ENCODE measurements around the gene SIGLEC14. TPM values are rescaled to one million over a fixed set of nuclear protein-coding genes. Genes with fewer than 3 reads are reported as not detected.
A peak's percentile ranks its signal among the peaks of the same experiment; 100 is the strongest.
"Not testable (repeated sequence)": the region's sequence is repeated elsewhere in the genome, so short reads cannot be mapped to it uniquely, and the experiment has no call there.

SIGLEC14 gene
- total RNA-seq, 1 experiment from 2014 or later: not detected

DNA sequence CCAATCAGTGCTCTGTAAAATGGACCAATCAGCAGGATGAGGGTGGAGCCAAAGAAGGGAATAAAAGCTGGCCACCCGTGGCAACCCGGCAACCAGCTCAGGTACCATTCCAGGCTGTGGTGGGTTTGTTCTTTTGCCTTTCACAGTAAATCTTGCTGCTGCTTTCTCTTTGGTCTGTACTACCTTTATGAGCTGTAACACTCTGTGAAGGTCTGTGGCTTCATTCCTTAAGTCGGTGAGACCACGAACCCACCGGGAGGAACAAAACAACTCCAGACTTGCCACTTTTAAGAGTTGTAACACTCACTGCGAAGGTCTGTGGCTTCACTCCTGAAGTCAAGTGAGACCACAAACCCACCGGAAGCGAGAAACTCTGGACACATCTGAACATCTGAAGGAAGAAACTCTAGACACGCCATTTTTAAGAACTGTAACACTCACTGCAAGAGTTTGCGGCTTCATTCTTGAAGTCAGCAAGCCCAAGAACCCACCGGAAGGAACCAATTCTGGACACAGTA is 30.0 kb upstream of the SIGLEC14 start:
- no peaks in the 10 kb centered on the region for H3K79me2 ChIP-seq (ENCODE audit: low read depth)
- ChIA-PET CTCF (no interaction called here), POLR2A (ENCODE audit: unreplicated experiment) (no interaction called here)
- no peaks in the 10 kb centered on the region for H3K9me3 ChIP-seq (ENCODE audit: insufficient read depth, low read depth)
- H3K36me3 ChIP-seq (ENCODE audit: low read depth): no peaks in the 10 kb centered on the region
- H2AFZ ChIP-seq: no peak overlapping the region
- H3K4me2 ChIP-seq: no peak overlapping the region
- no peak overlapping the region for H3K27ac ChIP-seq
- intact Hi-C loops (cut with micrococcal nuclease; ENCODE audit: unreplicated experiment): no loop called here
- TF ChIP-seq CTCF (conservative IDR thresholded peaks at IDR 0.05) (no peak), EZH2 (IDR thresholded peaks at IDR 0.05; ENCODE audit: low read depth) (no peak)
- no peaks in the 10 kb centered on the region for H4K20me1 ChIP-seq (ENCODE audit: insufficient read depth)
- no peaks in the 10 kb centered on the region for H3K4me1 ChIP-seq (replicated peaks; ENCODE audit: insufficient read depth)
- H3F3A ChIP-seq (ENCODE audit: insufficient read depth, low read depth): no peaks in the 10 kb centered on the region
- BruUV-seq (replicated peaks): no TSS peak
- no peak overlapping the region for H3K4me3 ChIP-seq
- H3K9me2 ChIP-seq (ENCODE audit: insufficient read depth): no peaks in the 10 kb centered on the region
- H3K27me3 ChIP-seq (ENCODE audit: insufficient read depth, low read depth): peaks cover 38% of the 10 kb centered on the region
- no peak for DNase-seq

DNA sequence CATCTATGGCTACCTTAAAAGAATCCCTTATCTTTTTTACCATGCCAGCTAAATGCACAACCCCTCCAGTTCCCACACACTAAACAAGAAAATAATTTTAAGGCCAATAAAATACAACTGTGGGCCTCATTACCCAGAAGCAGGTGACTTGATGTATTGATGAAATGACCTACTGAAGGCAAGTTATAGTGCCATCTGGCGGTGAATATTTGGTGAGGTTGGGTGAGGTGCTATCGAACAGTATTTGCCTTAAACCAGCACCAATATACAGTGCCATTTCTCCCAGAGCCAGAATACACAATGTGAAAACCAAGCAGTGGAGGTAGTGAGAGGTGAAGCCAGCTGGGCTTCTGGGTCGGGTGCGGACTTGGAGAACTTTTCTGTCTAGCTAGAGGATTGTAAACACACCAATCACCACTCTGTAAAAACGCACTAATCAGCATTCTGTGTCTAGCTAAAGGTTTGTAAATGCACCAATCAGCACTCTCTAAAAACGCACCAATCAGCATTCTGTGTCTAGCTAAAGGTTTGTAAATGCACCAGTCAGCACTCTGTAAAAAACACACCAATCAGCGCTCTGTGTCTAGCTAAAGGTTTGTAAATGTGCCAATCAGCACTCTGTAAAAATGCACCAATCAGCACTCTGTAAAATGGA is 29.4 kb upstream of the SIGLEC14 start:
- H3K4me1 ChIP-seq (replicated peaks; ENCODE audit: insufficient read depth); BruUV-seq (replicated peaks); H3F3A ChIP-seq (ENCODE audit: insufficient read depth, low read depth); H3K4me2 ChIP-seq; H3K4me3 ChIP-seq; H4K20me1 ChIP-seq (ENCODE audit: insufficient read depth); H2AFZ ChIP-seq; CTCF ChIA-PET; H3K9me2 ChIP-seq (ENCODE audit: insufficient read depth); H3K79me2 ChIP-seq (ENCODE audit: low read depth); H3K9me3 ChIP-seq (ENCODE audit: insufficient read depth, low read depth); POLR2A ChIA-PET (ENCODE audit: unreplicated experiment); H3K27ac ChIP-seq; intact Hi-C loops (cut with micrococcal nuclease; ENCODE audit: unreplicated experiment); H3K36me3 ChIP-seq (ENCODE audit: low read depth): not testable (repeated sequence)
- TF ChIP-seq CTCF (conservative IDR thresholded peaks at IDR 0.05): peak; percentile 69
- peaks cover 34% of the 10 kb centered on the region for H3K27me3 ChIP-seq (ENCODE audit: insufficient read depth, low read depth)
- peak; percentile 16 to 62 for DNase-seq

- Histone ChIP-seq H3K79me2 (ENCODE audit: low read depth) (no peaks in the 10 kb centered on the region), H3K4me3 (no peak overlapping the region), H3K36me3 (ENCODE audit: low read depth) (no peaks in the 10 kb centered on the region), H3K4me2 (no peak overlapping the region), H4K20me1 (ENCODE audit: insufficient read depth) (0 out of 2 replicates have a peak, but pooled peaks cover 4% of the 10 kb centered on the region), H3K4me1 (replicated peaks; ENCODE audit: insufficient read depth) (no peaks in the 10 kb centered on the region), H3F3A (ENCODE audit: insufficient read depth, low read depth) (no peaks in the 10 kb centered on the region; the same call in 1 of the 2 replicates), H3K27me3 (ENCODE audit: insufficient read depth, low read depth) (peaks cover 26% of the 10 kb centered on the region), H3K9me3 (ENCODE audit: insufficient read depth, low read depth) (no peaks in the 10 kb centered on the region), H3K27ac (no peak overlapping the region), H3K9me2 (ENCODE audit: insufficient read depth) (no peaks in the 10 kb centered on the region), H2AFZ (no peak overlapping the region)
- DNase-seq: no peak
- CTCF ChIA-PET: no interaction called here
- POLR2A ChIA-PET (ENCODE audit: unreplicated experiment): no interaction called here
- TF ChIP-seq CTCF (conservative IDR thresholded peaks at IDR 0.05) (no peak), EZH2 (IDR thresholded peaks at IDR 0.05; ENCODE audit: low read depth) (no peak)
- no TSS peak for BruUV-seq (replicated peaks)
- intact Hi-C loops (cut with micrococcal nuclease; ENCODE audit: unreplicated experiment): loop anchor here (10.0 kb wide), 1 partner anchor 107 kb away; no protein-coding TSS in a partner anchor
These were observed 21.6 kb upstream of the SIGLEC14 start for GRCh38 chr19:51668216-51668615.

All from PC-9 (cell line).